HepG2 (cell line): Measurements from ENCODE around the gene HDGF. TPM values are rescaled to one million over a fixed set of nuclear protein-coding genes. Genes with fewer than 3 reads are reported as not detected.

ENCODE experiments used
- KDM5A ChIP-seq: fragments of 200-600 bp; sonication (generic); IDR thresholded peaks from 2 replicates; pipeline ENCODE4 v1.7.0; 2018; ENCODE audit warnings: antibody characterized with exemption, mild to moderate bottlenecking, low read length, borderline replicate concordance
- KLF16 ChIP-seq, 2 experiments: sonication (generic) in 1 of 2; formaldehyde crosslinking in 1 of 2; IDR thresholded peaks; 2 replicates each; pipeline versions ENCODE4 v1.6.1 to v1.8.0; 2016 to 2023; ENCODE audit warnings: missing genetic modification reagents in 2 of 2, missing compliant biosample characterization in 1 of 2
- MAFK ChIP-seq, 2 experiments: IDR thresholded peaks in 1 of 2; conservative IDR thresholded peaks in 1 of 2; 2 replicates each; pipeline ENCODE4 v1.6.1; 2011; ENCODE audit warnings: improper control_type of control experiment in 2 of 2, low read length in 2 of 2
- MLX ChIP-seq: IDR thresholded peaks from 2 replicates; pipeline ENCODE4 v1.6.1; 2016
- PRMT3 ChIP-seq: sonication (generic); formaldehyde crosslinking; IDR thresholded peaks from 2 replicates; pipeline ENCODE4 v1.8.1; 2022; ENCODE audit warnings: low read depth, mild to moderate bottlenecking, moderate library complexity, missing genetic modification reagents, borderline replicate concordance
- SRSF9 ChIP-seq: fragments of 200-400 bp; formaldehyde crosslinking; IDR thresholded peaks from 2 replicates; pipeline ENCODE4 v1.6.1; 2018; ENCODE audit warnings: borderline replicate concordance, mild to moderate bottlenecking, low read depth, low read length; ENCODE audit not compliant: insufficient read depth, poor library complexity, severe bottlenecking
- ZKSCAN8 ChIP-seq: IDR thresholded peaks from 2 replicates; pipeline ENCODE4 v1.6.1; 2016; ENCODE audit warnings: borderline replicate concordance, missing genetic modification reagents, missing compliant biosample characterization
- ZNF230 ChIP-seq: sonication (generic); formaldehyde crosslinking; IDR thresholded peaks from 2 replicates; pipeline ENCODE4 v1.4.0; 2020; ENCODE audit warnings: mild to moderate bottlenecking, missing genetic modification reagents
- ZNF318 ChIP-seq: sonication (generic); formaldehyde crosslinking; IDR thresholded peaks from 2 replicates; pipeline ENCODE4 v1.4.0; 2020; ENCODE audit warnings: mild to moderate bottlenecking, missing genetic modification reagents
- ZNF362 ChIP-seq: sonication (generic); formaldehyde crosslinking; IDR thresholded peaks from 2 replicates; pipeline ENCODE4 v1.4.0; 2020; ENCODE audit warnings: missing genetic modification reagents, mild to moderate bottlenecking, borderline replicate concordance
- polyA plus RNA-seq, 8 experiments: library from polyadenylated mRNA; depleted of rRNA in 3 of 8; stranded (reverse) in 7 of 8; unstranded in 1 of 8; fragments of >200 nt; fragmentation: Illumina TruSeq in 4 of 8; extraction: Trizol in 4 of 8; gene quantifications; 2 replicates each; pipeline versions ENCODE4 v1.2.1 to v1.2.3, GENCODE V29; 2011 to 2016; ENCODE audit warnings: low read depth in 4 of 8, missing spikeins in 1 of 8, mixed read lengths in 1 of 8; ENCODE audit not compliant: insufficient read depth in 1 of 8
- total RNA-seq, 5 experiments: library from RNA; depleted of rRNA; stranded (reverse); fragments of >200 nt; fragmentation: Illumina TruSeq; extraction: Trizol; gene quantifications; 2 replicates each; pipeline ENCODE4 v1.2.3, GENCODE V29; 2016; ENCODE audit warnings: low read depth in 1 of 5
- TF ChIP-seq, protein P1 (sequence below): sonication (generic); formaldehyde crosslinking; IDR thresholded peaks from 2 replicates; pipeline ENCODE4 v1.9.0; 2022; ENCODE audit warnings: low read depth, missing genetic modification reagents
- TF ChIP-seq, protein P2 (sequence below): sonication (generic); formaldehyde crosslinking; IDR thresholded peaks from 2 replicates; pipeline ENCODE4 v1.8.1; 2023; ENCODE audit warnings: missing genetic modification reagents, mild to moderate bottlenecking, borderline replicate concordance
- TF ChIP-seq, protein P3 (sequence below): sonication (generic); formaldehyde crosslinking; IDR thresholded peaks from 2 replicates; pipeline ENCODE4 v1.4.0; 2020; ENCODE audit warnings: missing genetic modification reagents

Gene HDGF
- total and polyA plus RNA-seq, 2 of the 13 experiments (the other 11 are each of a cell fraction or from before 2014, with no cell fraction given) = 156 to 196 TPM

DNA sequence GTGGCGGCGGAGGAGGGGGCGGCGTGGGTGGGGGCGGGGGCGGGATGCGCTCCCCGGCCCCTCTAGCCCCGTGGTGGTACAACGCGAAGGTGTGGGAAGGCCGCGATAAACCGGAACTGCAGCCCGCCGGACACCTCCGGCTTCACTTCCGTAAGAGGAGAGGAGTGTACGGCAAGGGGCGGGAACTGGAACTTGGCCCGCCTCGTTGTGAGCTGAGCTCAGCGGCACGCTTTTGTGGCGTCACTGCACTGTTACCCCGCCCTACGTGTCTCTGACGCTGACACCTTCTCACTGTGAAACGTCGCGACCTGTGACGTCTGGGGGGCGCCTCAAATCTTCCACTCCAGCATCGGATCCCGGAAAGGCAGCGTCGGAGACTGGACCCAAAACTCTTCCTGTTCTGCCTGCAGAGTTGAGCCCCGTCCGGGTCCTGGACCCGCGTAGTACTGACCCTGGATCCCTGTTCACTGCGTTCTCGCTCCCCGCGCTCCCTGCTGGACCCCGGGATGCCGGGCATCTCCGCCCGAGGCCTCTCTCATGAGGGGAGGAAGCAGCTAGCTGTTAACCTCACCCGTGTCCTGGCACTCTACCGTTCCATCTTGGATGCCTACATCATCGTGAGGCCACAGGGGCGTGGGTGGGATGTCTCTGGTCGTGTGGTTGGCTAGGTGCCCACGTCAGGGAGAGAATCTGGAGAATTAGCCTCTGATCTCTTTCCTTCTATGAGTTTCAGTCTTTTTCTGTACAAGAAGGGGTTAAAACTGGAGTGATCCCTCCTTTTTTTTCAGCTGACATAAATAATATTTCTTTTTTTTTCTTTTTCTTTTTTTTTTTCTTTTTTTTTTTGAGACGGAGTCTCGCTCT lies 22.6 kb downstream of the HDGF start, which contains the start of gene ISG20L2 (continued):
- TF ChIP-seq, protein P1, sequence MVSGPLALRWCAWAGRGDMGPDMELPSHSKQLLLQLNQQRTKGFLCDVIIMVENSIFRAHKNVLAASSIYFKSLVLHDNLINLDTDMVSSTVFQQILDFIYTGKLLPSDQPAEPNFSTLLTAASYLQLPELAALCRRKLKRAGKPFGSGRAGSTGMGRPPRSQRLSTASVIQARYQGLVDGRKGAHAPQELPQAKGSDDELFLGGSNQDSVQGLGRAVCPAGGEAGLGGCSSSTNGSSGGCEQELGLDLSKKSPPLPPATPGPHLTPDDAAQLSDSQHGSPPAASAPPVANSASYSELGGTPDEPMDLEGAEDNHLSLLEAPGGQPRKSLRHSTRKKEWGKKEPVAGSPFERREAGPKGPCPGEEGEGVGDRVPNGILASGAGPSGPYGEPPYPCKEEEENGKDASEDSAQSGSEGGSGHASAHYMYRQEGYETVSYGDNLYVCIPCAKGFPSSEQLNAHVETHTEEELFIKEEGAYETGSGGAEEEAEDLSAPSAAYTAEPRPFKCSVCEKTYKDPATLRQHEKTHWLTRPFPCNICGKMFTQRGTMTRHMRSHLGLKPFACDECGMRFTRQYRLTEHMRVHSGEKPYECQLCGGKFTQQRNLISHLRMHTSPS = no peak
- TF ChIP-seq, protein P2, sequence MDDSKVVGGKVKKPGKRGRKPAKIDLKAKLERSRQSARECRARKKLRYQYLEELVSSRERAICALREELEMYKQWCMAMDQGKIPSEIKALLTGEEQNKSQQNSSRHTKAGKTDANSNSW (CRISPR knock-in tag) = no peak
- TF ChIP-seq MAFK (conservative IDR thresholded peaks at IDR 0.05 in 1 of 2, IDR thresholded peaks at IDR 0.05 in 1 of 2; ENCODE audit: low read length in 2 of 2) = no peak
- TF ChIP-seq SRSF9 = no peak
- no peak for TF ChIP-seq ZNF230 (CRISPR knock-in tag)
- TF ChIP-seq MLX (CRISPR knock-in tag) = no peak
- no peak for TF ChIP-seq ZKSCAN8 (CRISPR knock-in tag)
- TF ChIP-seq, protein P3, sequence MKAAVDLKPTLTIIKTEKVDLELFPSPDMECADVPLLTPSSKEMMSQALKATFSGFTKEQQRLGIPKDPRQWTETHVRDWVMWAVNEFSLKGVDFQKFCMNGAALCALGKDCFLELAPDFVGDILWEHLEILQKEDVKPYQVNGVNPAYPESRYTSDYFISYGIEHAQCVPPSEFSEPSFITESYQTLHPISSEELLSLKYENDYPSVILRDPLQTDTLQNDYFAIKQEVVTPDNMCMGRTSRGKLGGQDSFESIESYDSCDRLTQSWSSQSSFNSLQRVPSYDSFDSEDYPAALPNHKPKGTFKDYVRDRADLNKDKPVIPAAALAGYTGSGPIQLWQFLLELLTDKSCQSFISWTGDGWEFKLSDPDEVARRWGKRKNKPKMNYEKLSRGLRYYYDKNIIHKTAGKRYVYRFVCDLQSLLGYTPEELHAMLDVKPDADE (CRISPR knock-in tag) = no peak
- no peak for TF ChIP-seq PRMT3 (CRISPR knock-in tag)
- no peak for TF ChIP-seq ZNF318 (CRISPR knock-in tag)
- no peak for TF ChIP-seq ZNF362
- no peak for TF ChIP-seq KDM5A
- 0 out of 4 replicates have a peak, but pooled peaks of 1 of the 2 experiments have one; percentile 37 for TF ChIP-seq KLF16 (CRISPR knock-in tag; IDR thresholded peaks at IDR 0.05)
